Activated CD8-positive, alpha-beta T cell treated with anti-CD3 and anti-CD28 coated beads, Interleukin-2, amount 10 ng/mL, durations not matched to agents 7 days and 5 days (primary cell): ENCODE data around the gene C11orf65. TPM values are rescaled to one million over a fixed set of nuclear protein-coding genes. Genes with fewer than 3 reads are reported as not detected.

ENCODE experiments used
- ATAC-seq: fragments of 150-1000 bp; cut with Tn5 transposase; one replicate; pipeline ENCODE4 v1.10.0; 2021; ENCODE audit warnings: moderate library complexity
- CTCF ChIA-PET: fragments of 350-600 bp; sonication (Branson Sonifier 250); formaldehyde crosslinking; loops from one replicate; lab custom pipeline; 2021; ENCODE audit warnings: antibody characterized with exemption; lab: Charles Lee
- POLR2A ChIA-PET: fragments of 350-600 bp; sonication (Branson Sonifier 250); formaldehyde crosslinking; loops from one replicate; lab custom pipeline; 2021; ENCODE audit warnings: antibody characterized with exemption; lab: Charles Lee
- DNase-seq: peaks from one replicate; pipeline ENCODE4 v3.0.0-alpha.2; 2020
- H3K27ac Mint-ChIP-seq: one replicate; pipeline ENCODE4 v1.8.0; 2021; ENCODE audit warnings: mild to moderate bottlenecking, mixed read lengths
- H3K27me3 Mint-ChIP-seq: one replicate; pipeline ENCODE4 v1.8.0; 2021; ENCODE audit warnings: low read depth, mixed read lengths
- H3K36me3 Mint-ChIP-seq: one replicate; pipeline ENCODE4 v1.8.0; 2021; ENCODE audit warnings: low read depth, mixed read lengths
- H3K4me1 Mint-ChIP-seq: one replicate; pipeline ENCODE4 v1.8.0; 2021; ENCODE audit warnings: low read depth, mixed read lengths
- H3K4me3 Mint-ChIP-seq: one replicate; pipeline ENCODE4 v1.8.0; 2021; ENCODE audit warnings: mild to moderate bottlenecking, mixed read lengths
- H3K9me3 Mint-ChIP-seq: one replicate; pipeline ENCODE4 v1.8.0; 2022; ENCODE audit warnings: mixed read lengths; ENCODE audit not compliant: insufficient read depth
- total RNA-seq, 2 experiments: library from RNA; stranded (reverse); gene quantifications; one replicate each; pipeline ENCODE4 v1.2.3, GENCODE V29; 2021

C11orf65 gene
- total RNA-seq, 2 experiments from 2014 or later, result 0.74 to 0.83 TPM

GRCh38 chr11:108497317-108498045, 30.2 kb upstream of the C11orf65 start:
- Mint-ChIP-seq H3K36me3 (peaks cover 31% of the 10 kb centered on the region), H3K27ac (peak overlapping the region; percentile 97), H3K9me3 (no peaks in the 10 kb centered on the region), H3K27me3 (no peaks in the 10 kb centered on the region), H3K4me3 (peak overlapping the region; percentile 92), H3K4me1 (peaks cover 33% of the 10 kb centered on the region)
- CTCF ChIA-PET, result no interaction called here
- ATAC-seq (peak; percentile 83), DNase-seq (peak; percentile 75)
- POLR2A ChIA-PET, result interaction anchor here (0.6 to 2.6 kb wide), 3 partner anchors 10 to 661 kb away, joined by 3 to 16 read pairs (median 3); partner anchors contain the start of gene C11orf65

GRCh38 chr11:108496643-108497256, 29.4 kb upstream of the C11orf65 start:
- ChIA-PET CTCF (no interaction called here), POLR2A (interaction anchor here (0.6 to 2.6 kb wide), 2 partner anchors 30 to 1609 kb away, joined by 3 to 16 read pairs; partner anchors contain the start of gene C11orf65)
- no peak for ATAC-seq
- DNase-seq, result no peak
- H3K27ac Mint-ChIP-seq, result peak overlapping the region; percentile 97
- peaks cover 37% of the 10 kb centered on the region for H3K4me1 Mint-ChIP-seq
- H3K36me3 Mint-ChIP-seq, result peaks cover 31% of the 10 kb centered on the region
- no peaks in the 10 kb centered on the region for H3K9me3 Mint-ChIP-seq
- H3K27me3 Mint-ChIP-seq, result no peaks in the 10 kb centered on the region
- H3K4me3 Mint-ChIP-seq, result peak overlapping the region; percentile 92

GRCh38 chr11:108495326-108495725, 28.0 kb upstream of the C11orf65 start:
- no peak for ATAC-seq
- peaks cover 37% of the 10 kb centered on the region for H3K4me1 Mint-ChIP-seq
- H3K27ac Mint-ChIP-seq, result peak overlapping the region; percentile 4
- H3K36me3 Mint-ChIP-seq, result peaks cover 35% of the 10 kb centered on the region
- POLR2A ChIA-PET, result interaction anchor here (1.5 kb wide), 1 partner anchor 169 kb away, joined by 3 read pairs; the partner anchor contains the start of gene DDX10
- H3K4me3 Mint-ChIP-seq, result no peak overlapping the region
- CTCF ChIA-PET, result no interaction called here
- no peak for DNase-seq
- H3K27me3 Mint-ChIP-seq, result no peaks in the 10 kb centered on the region
- H3K9me3 Mint-ChIP-seq, result no peaks in the 10 kb centered on the region

GRCh38 chr11:108494182-108494581, 26.9 kb upstream of the C11orf65 start:
- H3K27ac Mint-ChIP-seq, result no peak overlapping the region
- H3K9me3 Mint-ChIP-seq, result no peaks in the 10 kb centered on the region
- ATAC-seq (no peak), DNase-seq (no peak)
- peaks cover 33% of the 10 kb centered on the region for H3K4me1 Mint-ChIP-seq
- H3K27me3 Mint-ChIP-seq, result no peaks in the 10 kb centered on the region
- ChIA-PET CTCF (interaction anchor here (1.1 kb wide), 2 partner anchors 11 to 150 kb away, joined by 3 to 4 read pairs; no protein-coding TSS in a partner anchor), POLR2A (no interaction called here)
- H3K36me3 Mint-ChIP-seq, result peaks cover 40% of the 10 kb centered on the region
- H3K4me3 Mint-ChIP-seq, result no peak overlapping the region

- H3K4me3 Mint-ChIP-seq, result no peak overlapping the region
- POLR2A ChIA-PET, result interaction anchor here (0.7 kb wide), 1 partner anchor 307 kb away, joined by 3 read pairs; no protein-coding TSS in a partner anchor
- DNase-seq (no peak), ATAC-seq (no peak)
- H3K27ac Mint-ChIP-seq, result no peak overlapping the region
- H3K36me3 Mint-ChIP-seq, result peaks cover 53% of the 10 kb centered on the region
- H3K4me1 Mint-ChIP-seq, result peaks cover 26% of the 10 kb centered on the region
- H3K9me3 Mint-ChIP-seq, result no peaks in the 10 kb centered on the region
- H3K27me3 Mint-ChIP-seq, result no peaks in the 10 kb centered on the region
- CTCF ChIA-PET, result no interaction called here
These were observed 24.6 kb upstream of the C11orf65 start for GRCh38 chr11:108491936-108492335.

- CTCF ChIA-PET, result interaction anchor here (1.2 kb wide), 1 partner anchor 368 kb away, joined by 3 read pairs; no protein-coding TSS in a partner anchor
- H3K27ac Mint-ChIP-seq, result no peak overlapping the region
- ATAC-seq, result no peak
- no peaks in the 10 kb centered on the region for H3K9me3 Mint-ChIP-seq
- no peak overlapping the region for H3K4me3 Mint-ChIP-seq
- peaks cover under 1% of the 10 kb centered on the region for H3K4me1 Mint-ChIP-seq
- POLR2A ChIA-PET, result no interaction called here
- no peaks in the 10 kb centered on the region for H3K27me3 Mint-ChIP-seq
- H3K36me3 Mint-ChIP-seq, result peaks cover 60% of the 10 kb centered on the region
- DNase-seq, result no peak
These were observed 19.5 kb upstream of the C11orf65 start for GRCh38 chr11:108486828-108487227.

- no peaks in the 10 kb centered on the region for H3K4me1 Mint-ChIP-seq
- DNase-seq, result no peak
- H3K4me3 Mint-ChIP-seq, result no peak overlapping the region
- POLR2A ChIA-PET, result no interaction called here
- H3K36me3 Mint-ChIP-seq, result peaks cover 65% of the 10 kb centered on the region
- H3K27me3 Mint-ChIP-seq, result no peaks in the 10 kb centered on the region
- CTCF ChIA-PET, result interaction anchor here (1.2 kb wide), 1 partner anchor 368 kb away, joined by 3 read pairs; no protein-coding TSS in a partner anchor
- no peak overlapping the region for H3K27ac Mint-ChIP-seq
- H3K9me3 Mint-ChIP-seq, result no peaks in the 10 kb centered on the region
- ATAC-seq, result no peak
These were observed 19.0 kb upstream of the C11orf65 start for GRCh38 chr11:108486331-108486730.

- Mint-ChIP-seq H3K4me3 (no peak overlapping the region), H3K4me1 (no peaks in the 10 kb centered on the region), H3K27me3 (no peaks in the 10 kb centered on the region), H3K27ac (no peak overlapping the region), H3K9me3 (no peaks in the 10 kb centered on the region), H3K36me3 (peaks cover 52% of the 10 kb centered on the region)
- POLR2A ChIA-PET, result no interaction called here
- ATAC-seq (no peak), DNase-seq (no peak)
- CTCF ChIA-PET, result no interaction called here
These were observed 15.8 kb upstream of the C11orf65 start for GRCh38 chr11:108483163-108483562.

GRCh38 chr11:108474664-108475463, 7.5 kb upstream of the C11orf65 start:
- ChIA-PET CTCF (no interaction called here), POLR2A (no interaction called here)
- ATAC-seq (no peak), DNase-seq (no peak)
- Mint-ChIP-seq H3K4me3 (no peak overlapping the region), H3K36me3 (peaks cover 36% of the 10 kb centered on the region), H3K27me3 (no peaks in the 10 kb centered on the region), H3K9me3 (no peaks in the 10 kb centered on the region), H3K27ac (no peak overlapping the region), H3K4me1 (no peaks in the 10 kb centered on the region)

- peaks cover 6% of the 10 kb centered on the region for H3K4me1 Mint-ChIP-seq
- H3K27ac Mint-ChIP-seq, result no peak overlapping the region
- CTCF ChIA-PET, result no interaction called here
- no peak overlapping the region for H3K4me3 Mint-ChIP-seq
- peaks cover 32% of the 10 kb centered on the region for H3K36me3 Mint-ChIP-seq
- DNase-seq (no peak), ATAC-seq (no peak)
- H3K9me3 Mint-ChIP-seq, result no peaks in the 10 kb centered on the region
- POLR2A ChIA-PET, result no interaction called here
- H3K27me3 Mint-ChIP-seq, result no peaks in the 10 kb centered on the region
These were observed 5.4 kb upstream of the C11orf65 start for GRCh38 chr11:108472681-108473080.

- no peak for DNase-seq
- no peak for ATAC-seq
- POLR2A ChIA-PET, result interaction anchor here (0.9 to 3.1 kb wide), 2 partner anchors 29 to 245 kb away, joined by 3 to 16 read pairs; partner anchors contain the start of gene POGLUT3
These were observed 1.1 kb upstream of the C11orf65 start for GRCh38 chr11:108468478-108468864.

More at GRCh38 chr11:108468478-108468864, 1.1 kb upstream of the C11orf65 start:
- Mint-ChIP-seq H3K27ac (peak overlapping the region; percentile 72), H3K4me3 (no peak overlapping the region), H3K9me3 (no peaks in the 10 kb centered on the region), H3K27me3 (no peaks in the 10 kb centered on the region), H3K4me1 (peaks cover 18% of the 10 kb centered on the region), H3K36me3 (peaks cover 7% of the 10 kb centered on the region)
- CTCF ChIA-PET, result no interaction called here
